Stimulated activated CD8-positive, alpha-beta memory T cell treated with anti-CD3 and anti-CD28 coated beads, Interleukin-7, amount 100 ng/mL, for 24 hours (primary cell): ENCODE measurements around the gene TRIM49D1.
"Not testable (repeated sequence)": the region's sequence is repeated elsewhere in the genome, so short reads cannot be mapped to it uniquely, and the experiment has no call there.

Experiments
- DNase-seq: peaks from one replicate; pipeline ENCODE4 v3.0.0-alpha.2; 2020; ENCODE audit warnings: low read depth

The TRIM49D1 gene

GRCh38 chr11:89922195-89922660, at the start of gene TRIM49D1:
Gene TRIM49D1, minus strand, starts transcription at chr11:89922245. Its CDS starts 4,535 bp downstream, at chr11:89917710.
- DNase-seq, result no peak

- DNase-seq, result not testable (repeated sequence)
Measured at GRCh38 chr11:89965737-89966136, 43.7 kb upstream of the TRIM49D1 start, which contains the start of gene TRIM64. Gene TRIM64, plus strand, starts transcription at chr11:89966037. Its CDS starts 2,467 bp downstream, at chr11:89968504.

- not testable (repeated sequence) for DNase-seq
Measured at GRCh38 chr11:89960833-89961232, 38.8 kb upstream of the TRIM49D1 start.

GRCh38 chr11:89923764-89924163, 1.7 kb upstream of the TRIM49D1 start, which contains the start of gene TRIM49D2:
Gene TRIM49D2, plus strand, starts transcription at chr11:89924064. Its CDS starts 2,698 bp downstream, at chr11:89926762.
- DNase-seq, result not testable (repeated sequence)

- not testable (repeated sequence) for DNase-seq
Measured at GRCh38 chr11:89900809-89901208, 21.2 kb downstream of the TRIM49D1 start.

- DNase-seq, result not testable (repeated sequence)
Measured at GRCh38 chr11:89893245-89893644, 28.8 kb downstream of the TRIM49D1 start.

- DNase-seq, result not testable (repeated sequence)
Measured at GRCh38 chr11:89877511-89877910, 44.5 kb downstream of the TRIM49D1 start.

- DNase-seq, result not testable (repeated sequence)
Measured at GRCh38 chr11:89872588-89872987, 49.5 kb downstream of the TRIM49D1 start.

- DNase-seq, result not testable (repeated sequence)
Measured at GRCh38 chr11:89865223-89865622, 56.8 kb downstream of the TRIM49D1 start.

- not testable (repeated sequence) for DNase-seq
Measured at GRCh38 chr11:89863906-89864704, 57.9 kb downstream of the TRIM49D1 start.
